Measurements from ENCODE around the gene SERPINA12. TPM values are rescaled to one million over a fixed set of nuclear protein-coding genes. Genes with fewer than 3 reads are reported as not detected.

SERPINA12 gene
- total RNA-seq, 1 donor from 2014 or later = not detected

GRCh38 chr14:94548999-94549985 lies 40.0 kb upstream of the SERPINA12 start:
- ATAC-seq = peak; percentile 79
- intact Hi-C loops (cut with DNase I) = no loop called here
- no peak for DNase-seq
- H3K27me3 ChIP-seq = peaks cover 4% of the 10 kb centered on the region
- no peaks in the 10 kb centered on the region for H3K36me3 ChIP-seq
- TF ChIP-seq CTCF (IDR thresholded peaks at IDR 0.05) = peak; percentile 92
- no peak overlapping the region for H3K27ac ChIP-seq
- no peaks in the 10 kb centered on the region for H3K4me1 ChIP-seq
- peaks cover under 1% of the 10 kb centered on the region for H3K9me3 ChIP-seq
- H3K4me3 ChIP-seq = no peak overlapping the region

GRCh38 chr14:94548131-94548998 lies 39.1 kb upstream of the SERPINA12 start:
- Histone ChIP-seq H3K27me3 (peaks cover 4% of the 10 kb centered on the region), H3K27ac (no peak overlapping the region), H3K36me3 (no peaks in the 10 kb centered on the region), H3K4me1 (no peaks in the 10 kb centered on the region), H3K9me3 (no peaks in the 10 kb centered on the region), H3K4me3 (no peak overlapping the region)
- intact Hi-C loops (cut with DNase I) = no loop called here
- ATAC-seq = peak; percentile 7
- DNase-seq = no peak
- TF ChIP-seq CTCF (IDR thresholded peaks at IDR 0.05) = no peak

DNA sequence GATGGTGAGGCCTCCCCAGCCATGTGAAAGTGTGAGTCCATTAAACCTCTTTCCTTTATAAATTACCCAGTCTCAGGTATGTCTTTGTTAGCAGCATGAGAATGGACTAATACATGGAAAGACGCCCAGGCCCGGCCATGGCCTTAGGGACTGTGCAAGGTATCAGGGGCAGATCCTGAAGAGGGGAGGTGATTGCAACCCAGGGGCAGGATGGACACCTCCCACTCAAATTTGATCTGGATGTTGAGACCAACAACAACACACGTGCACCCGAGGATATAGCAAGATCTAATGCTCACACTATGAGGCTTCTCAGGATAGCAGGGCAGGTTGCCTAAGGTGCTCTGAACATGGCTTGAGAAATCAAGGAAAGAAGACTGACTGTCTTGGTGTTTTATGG lies 38.5 kb upstream of the SERPINA12 start:
- Histone ChIP-seq H3K36me3 (no peaks in the 10 kb centered on the region), H3K4me3 (no peak overlapping the region), H3K4me1 (no peaks in the 10 kb centered on the region), H3K27ac (no peak overlapping the region), H3K9me3 (no peaks in the 10 kb centered on the region), H3K27me3 (peaks cover 4% of the 10 kb centered on the region)
- intact Hi-C loops (cut with DNase I) = no loop called here
- ATAC-seq (no peak), DNase-seq (no peak)
- no peak for TF ChIP-seq CTCF (IDR thresholded peaks at IDR 0.05)

- no peak for TF ChIP-seq CTCF (IDR thresholded peaks at IDR 0.05)
- no peak for DNase-seq
- Histone ChIP-seq H3K36me3 (no peaks in the 10 kb centered on the region), H3K9me3 (no peaks in the 10 kb centered on the region), H3K4me1 (no peaks in the 10 kb centered on the region), H3K27me3 (peaks cover 4% of the 10 kb centered on the region), H3K4me3 (no peak overlapping the region), H3K27ac (no peak overlapping the region)
- no peak for ATAC-seq
- intact Hi-C loops (cut with DNase I) = no loop called here
These were observed 37.9 kb upstream of the SERPINA12 start for GRCh38 chr14:94547151-94547680.

- ATAC-seq (no peak), DNase-seq (no peak)
- H3K4me3 ChIP-seq = no peak overlapping the region
- no peaks in the 10 kb centered on the region for H3K36me3 ChIP-seq
- H3K27me3 ChIP-seq = peaks cover 4% of the 10 kb centered on the region
- intact Hi-C loops (cut with DNase I) = no loop called here
- no peak for TF ChIP-seq CTCF (IDR thresholded peaks at IDR 0.05)
- H3K27ac ChIP-seq = no peak overlapping the region
- no peaks in the 10 kb centered on the region for H3K4me1 ChIP-seq
- H3K9me3 ChIP-seq = no peaks in the 10 kb centered on the region
These were observed 36.0 kb upstream of the SERPINA12 start for GRCh38 chr14:94545131-94545841.
